ENCODE measurements around the gene ZSCAN1. TPM values are rescaled to one million over a fixed set of nuclear protein-coding genes. Genes with fewer than 3 reads are reported as not detected.

Gene ZSCAN1
- total RNA-seq, 2 experiments from 2014 or later, result not detected

DNA sequence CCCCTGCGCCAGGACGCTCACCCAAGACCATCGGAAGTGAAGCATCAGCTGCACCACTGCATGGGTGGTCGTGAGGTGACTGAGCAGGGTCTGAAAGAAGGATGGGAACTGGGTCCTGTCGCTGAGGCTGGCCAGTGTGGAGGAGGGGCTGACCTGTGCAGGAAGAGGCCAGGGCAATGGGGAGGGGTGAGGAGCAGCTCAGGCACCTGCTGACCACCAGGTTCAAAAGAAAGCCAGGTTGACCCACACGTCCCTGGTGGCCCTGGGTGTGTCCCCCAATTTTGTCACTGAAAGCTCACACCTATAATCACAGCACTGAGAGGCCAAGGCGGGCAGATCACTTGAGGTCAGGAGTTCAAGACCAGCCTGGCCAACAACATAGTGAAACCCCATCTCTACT, 13.7 kb upstream of the ZSCAN1 start:
- Mint-ChIP-seq H3K4me3 (no peak overlapping the region), H3K4me1 (peaks cover 3% of the 10 kb centered on the region), H3K27ac (no peak overlapping the region), H3K27me3 (no peaks in the 10 kb centered on the region), H3K9me3 (ENCODE audit: low read depth) (peaks cover 17% of the 10 kb centered on the region), H3K36me3 (peaks cover 3% of the 10 kb centered on the region)
- DNase-seq, result no peak
- ATAC-seq, result no peak
- CTCF ChIA-PET, result no interaction called here

DNA sequence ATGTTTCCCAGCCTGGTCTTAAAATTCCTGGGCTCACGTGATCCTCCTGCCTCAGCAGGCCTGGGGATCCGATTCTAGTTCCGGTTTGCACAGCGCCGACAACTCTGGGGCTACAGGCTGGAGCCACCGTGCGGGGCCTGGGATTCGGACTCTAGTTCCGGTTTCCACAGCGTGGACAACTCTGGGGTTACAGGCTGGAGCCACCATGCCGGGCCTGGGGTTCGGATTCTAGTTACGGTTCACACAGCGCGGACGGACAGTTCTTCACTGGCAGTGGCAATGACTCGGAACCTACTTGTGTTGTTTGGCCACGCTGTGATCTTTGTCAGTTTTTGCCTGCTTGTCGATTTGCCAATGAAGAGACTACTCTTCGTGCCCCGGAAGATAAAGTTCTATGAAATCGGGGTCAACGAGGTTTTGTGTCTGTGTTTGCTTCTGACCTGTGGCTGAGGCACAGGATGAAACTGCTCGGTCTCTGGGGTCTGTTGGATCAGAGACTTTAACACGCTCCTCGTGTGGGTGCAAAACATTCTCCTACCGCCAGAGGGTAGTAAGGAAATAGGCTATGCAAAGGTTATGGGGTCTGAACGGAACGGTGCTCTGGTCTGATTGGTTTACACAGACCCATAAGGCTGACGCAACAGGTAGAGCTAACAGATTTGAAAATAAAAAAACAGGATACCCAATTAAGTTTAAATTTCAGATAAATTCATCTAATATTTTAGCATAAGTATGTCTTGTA, 12.1 kb upstream of the ZSCAN1 start:
- Mint-ChIP-seq H3K4me1 (peaks cover 3% of the 10 kb centered on the region), H3K4me3 (no peak overlapping the region), H3K27me3 (no peaks in the 10 kb centered on the region), H3K27ac (no peak overlapping the region), H3K36me3 (peaks cover 3% of the 10 kb centered on the region), H3K9me3 (ENCODE audit: low read depth) (peaks cover 14% of the 10 kb centered on the region)
- peak; percentile 60 for DNase-seq
- ATAC-seq, result peak; percentile 68
- CTCF ChIA-PET, result no interaction called here

DNA sequence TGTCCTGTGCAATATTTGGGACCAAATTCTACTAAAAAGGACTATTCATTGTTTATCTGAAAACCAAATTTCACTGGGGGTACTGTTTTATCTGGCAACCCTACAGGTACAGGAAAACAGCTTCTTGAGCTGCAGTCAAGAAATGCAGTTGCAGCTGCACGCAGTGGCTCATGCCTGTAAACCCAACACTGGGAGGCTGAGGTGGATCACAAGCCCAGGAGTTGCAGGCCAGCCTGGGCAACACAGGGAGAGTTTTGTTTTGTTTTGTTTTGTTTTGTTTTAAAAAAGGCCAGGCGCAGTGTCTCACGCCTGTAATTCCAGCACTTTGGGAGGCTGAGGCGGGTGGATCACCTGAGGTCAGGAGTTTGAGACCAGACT, 11.6 kb upstream of the ZSCAN1 start:
- CTCF ChIA-PET, result no interaction called here
- H3K9me3 Mint-ChIP-seq (ENCODE audit: low read depth), result peaks cover 14% of the 10 kb centered on the region
- DNase-seq (no peak), ATAC-seq (no peak)
- no peak overlapping the region for H3K4me3 Mint-ChIP-seq
- peaks cover 3% of the 10 kb centered on the region for H3K36me3 Mint-ChIP-seq
- H3K4me1 Mint-ChIP-seq, result peaks cover 3% of the 10 kb centered on the region
- no peak overlapping the region for H3K27ac Mint-ChIP-seq
- no peaks in the 10 kb centered on the region for H3K27me3 Mint-ChIP-seq

DNA sequence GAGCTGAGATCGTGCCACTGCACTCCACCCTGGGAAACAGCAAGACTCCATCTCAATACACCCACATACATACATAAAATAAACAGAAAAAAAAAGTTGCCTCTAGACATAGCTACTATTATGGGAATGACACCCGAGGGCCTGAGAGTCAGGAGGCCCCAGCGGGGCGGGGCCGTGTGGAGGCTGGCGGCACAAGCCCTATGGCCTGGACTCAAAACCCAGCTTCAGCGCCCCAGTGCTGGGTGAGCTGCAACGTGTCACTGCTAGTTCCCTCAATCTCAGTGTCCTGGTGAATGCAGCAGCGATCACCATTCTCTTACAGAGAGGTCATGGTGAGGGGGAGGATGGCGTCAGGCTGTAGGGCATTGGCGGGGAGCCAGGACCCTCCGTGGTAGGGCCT, 9.2 kb upstream of the ZSCAN1 start:
- Mint-ChIP-seq H3K4me1 (peaks cover 3% of the 10 kb centered on the region), H3K9me3 (ENCODE audit: low read depth) (peaks cover 17% of the 10 kb centered on the region), H3K27me3 (no peaks in the 10 kb centered on the region), H3K4me3 (no peak overlapping the region), H3K36me3 (peaks cover 3% of the 10 kb centered on the region), H3K27ac (no peak overlapping the region)
- no peak for ATAC-seq
- CTCF ChIA-PET, result no interaction called here
- DNase-seq, result no peak

DNA sequence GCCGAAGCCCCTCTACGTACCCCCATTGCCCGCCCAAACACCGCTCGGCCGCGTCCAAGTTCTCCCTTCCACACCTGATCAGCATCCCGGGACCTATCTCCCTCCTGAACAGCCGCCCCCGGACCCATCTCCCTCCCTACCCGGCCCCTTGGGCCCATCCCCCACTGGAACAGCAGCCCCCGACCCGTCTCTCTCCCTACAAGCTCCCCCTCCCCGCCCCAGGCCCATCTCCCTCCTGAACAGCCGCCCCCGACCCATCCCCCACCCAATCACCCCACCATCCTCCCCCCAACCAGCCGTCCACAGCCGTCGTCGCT, 610 bp downstream of the ZSCAN1 start:
- no peak overlapping the region for H3K27ac Mint-ChIP-seq
- H3K4me1 Mint-ChIP-seq, result no peaks in the 10 kb centered on the region
- peaks cover 2% of the 10 kb centered on the region for H3K27me3 Mint-ChIP-seq
- peaks cover 24% of the 10 kb centered on the region for H3K9me3 Mint-ChIP-seq (ENCODE audit: low read depth)
- no peak for ATAC-seq
- CTCF ChIA-PET, result no interaction called here
- H3K36me3 Mint-ChIP-seq, result peaks cover 10% of the 10 kb centered on the region
- no peak overlapping the region for H3K4me3 Mint-ChIP-seq
- DNase-seq, result no peak

DNA sequence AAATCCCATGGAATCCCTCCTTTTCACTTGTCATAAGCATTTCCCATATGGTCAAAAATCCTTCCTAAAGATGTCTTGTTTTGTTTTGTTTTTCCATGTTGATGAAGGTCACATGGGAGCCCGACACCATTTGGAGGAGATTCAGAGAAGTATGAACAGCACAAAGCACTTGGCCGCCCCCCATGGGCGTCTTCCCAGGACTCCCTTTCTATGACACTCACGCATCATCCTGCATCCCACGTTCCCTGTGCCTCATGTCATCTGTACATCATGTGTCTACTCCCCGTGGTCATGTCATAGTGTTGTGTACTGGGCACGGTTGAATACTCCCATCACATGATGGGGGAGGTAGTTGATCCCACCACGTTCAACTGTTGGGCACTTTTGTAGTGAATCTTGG, 2.0 kb downstream of the ZSCAN1 start:
- ATAC-seq (no peak), DNase-seq (no peak)
- Mint-ChIP-seq H3K27me3 (peaks cover 2% of the 10 kb centered on the region), H3K9me3 (ENCODE audit: low read depth) (peaks cover 26% of the 10 kb centered on the region), H3K36me3 (peaks cover 9% of the 10 kb centered on the region), H3K27ac (no peak overlapping the region), H3K4me3 (no peak overlapping the region), H3K4me1 (no peaks in the 10 kb centered on the region)
- CTCF ChIA-PET, result no interaction called here

DNA sequence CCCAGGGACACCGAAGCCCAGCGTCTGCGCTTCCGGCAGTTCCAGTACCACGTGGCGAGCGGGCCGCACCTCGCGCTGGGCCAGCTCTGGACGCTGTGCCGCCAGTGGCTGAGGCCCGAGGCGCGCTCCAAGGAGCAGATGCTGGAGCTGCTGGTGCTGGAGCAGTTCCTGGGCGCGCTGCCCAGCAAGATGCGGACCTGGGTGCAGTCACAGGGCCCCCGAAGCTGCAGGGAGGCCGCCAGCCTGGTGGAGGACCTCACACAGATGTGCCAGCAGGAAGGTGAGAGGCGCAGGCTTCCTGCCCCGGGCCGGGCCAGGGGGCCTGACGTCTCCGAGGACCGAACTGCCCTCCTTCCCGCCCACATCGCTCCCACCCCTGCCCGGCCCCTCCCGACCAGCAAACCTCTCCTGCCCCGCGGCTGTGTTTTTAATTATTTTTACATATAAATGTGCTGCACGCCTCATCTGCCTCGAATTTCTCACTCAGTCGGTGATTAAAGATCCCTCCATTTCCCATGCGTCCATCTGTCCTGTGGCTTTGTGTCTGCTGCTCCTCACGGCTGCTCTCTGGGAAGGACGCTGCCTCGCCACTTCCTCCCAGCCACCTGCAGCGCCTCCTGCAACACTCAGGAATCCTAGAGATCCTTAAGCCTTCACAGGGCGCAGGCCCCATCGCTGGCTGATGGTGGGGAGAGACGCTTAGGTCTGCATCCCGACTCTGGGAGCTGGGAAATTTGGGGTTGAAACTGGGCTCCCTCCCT, 4.3 kb downstream of the ZSCAN1 start:
- CTCF ChIA-PET, result no interaction called here
- Mint-ChIP-seq H3K4me3 (no peak overlapping the region), H3K9me3 (ENCODE audit: low read depth) (peaks cover 28% of the 10 kb centered on the region)

DNA sequence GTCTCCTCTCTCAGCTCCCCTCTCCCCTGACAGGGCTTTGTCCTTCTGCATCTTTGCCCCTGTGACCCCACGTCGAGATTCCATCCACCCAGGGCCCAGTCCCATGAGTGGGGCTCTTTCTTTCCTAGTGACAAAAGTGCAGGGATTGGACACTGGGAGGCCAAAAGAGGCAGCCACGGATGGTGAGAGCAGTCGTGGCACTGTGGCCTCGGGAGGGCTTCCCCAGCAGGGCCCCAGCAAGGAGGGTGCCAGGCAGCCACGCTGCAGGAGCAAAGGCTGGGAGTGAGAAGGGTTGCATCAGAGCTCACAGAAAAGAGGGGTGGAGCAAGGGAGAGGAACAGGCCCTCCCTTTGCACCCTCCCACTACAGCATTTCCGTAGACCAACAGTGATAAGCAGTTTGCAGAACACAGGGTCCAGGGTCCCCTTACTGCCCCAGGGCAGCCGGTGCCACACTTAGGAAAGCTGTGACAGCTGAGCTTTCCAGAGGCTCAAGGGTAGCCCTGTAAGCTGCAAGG, 4.9 kb downstream of the ZSCAN1 start:
- Mint-ChIP-seq H3K4me1 (no peaks in the 10 kb centered on the region), H3K9me3 (ENCODE audit: low read depth) (peaks cover 33% of the 10 kb centered on the region)

More for the DNA sequence above, 4.3 kb downstream of the ZSCAN1 start:
- no peak for ATAC-seq
- DNase-seq, result no peak
- peaks cover 9% of the 10 kb centered on the region for H3K36me3 Mint-ChIP-seq
- no peak overlapping the region for H3K27ac Mint-ChIP-seq
- peaks cover 2% of the 10 kb centered on the region for H3K27me3 Mint-ChIP-seq
- H3K4me1 Mint-ChIP-seq, result no peaks in the 10 kb centered on the region

DNA sequence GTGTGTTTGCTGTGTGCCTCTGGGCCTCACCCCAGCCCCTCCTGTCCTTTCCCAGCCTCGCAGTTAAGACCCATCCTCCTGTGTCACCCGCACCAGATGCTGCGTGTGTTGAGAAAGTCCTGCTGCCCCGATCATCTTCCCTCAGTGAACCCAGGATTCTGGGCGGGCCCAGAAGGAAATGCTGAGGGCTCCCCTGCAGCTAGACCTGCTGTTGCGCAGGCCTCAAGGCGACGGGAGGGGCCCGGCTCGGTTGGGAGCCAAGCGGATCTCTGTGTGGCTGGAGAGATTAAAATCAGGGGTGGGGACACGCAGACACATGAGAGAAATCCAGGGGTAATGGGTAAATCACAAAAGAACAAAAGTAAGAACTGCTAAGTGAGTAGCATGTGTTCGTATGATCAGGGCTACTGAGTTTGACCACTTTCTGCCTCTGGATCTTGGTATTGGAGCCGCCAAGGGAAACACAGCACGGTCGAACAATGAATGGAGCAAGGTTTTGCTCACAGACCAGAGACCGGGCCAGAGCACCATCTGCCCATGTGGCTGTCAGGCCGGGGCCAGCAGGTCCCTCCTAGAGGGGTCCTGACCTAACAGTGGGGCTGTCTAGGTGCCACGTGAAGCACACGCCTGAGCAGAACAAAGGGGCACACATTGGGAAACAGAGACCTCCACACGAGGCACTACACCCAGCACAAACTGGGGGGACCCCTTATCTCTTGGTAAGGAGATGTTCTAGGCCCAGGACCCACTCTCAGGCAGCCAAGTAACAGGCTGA, 7.1 kb downstream of the ZSCAN1 start:
- Mint-ChIP-seq H3K9me3 (ENCODE audit: low read depth) (peaks cover 32% of the 10 kb centered on the region), H3K4me3 (no peak overlapping the region), H3K27me3 (no peaks in the 10 kb centered on the region), H3K36me3 (peaks cover 7% of the 10 kb centered on the region), H3K27ac (no peak overlapping the region), H3K4me1 (no peaks in the 10 kb centered on the region)
- ATAC-seq (no peak), DNase-seq (no peak)
- CTCF ChIA-PET, result no interaction called here

More for the DNA sequence above, 4.9 kb downstream of the ZSCAN1 start:
- DNase-seq, result no peak
- no peak for ATAC-seq
- Mint-ChIP-seq H3K27ac (no peak overlapping the region), H3K36me3 (peaks cover 10% of the 10 kb centered on the region), H3K27me3 (peaks cover 2% of the 10 kb centered on the region), H3K4me3 (no peak overlapping the region)
- CTCF ChIA-PET, result no interaction called here

DNA sequence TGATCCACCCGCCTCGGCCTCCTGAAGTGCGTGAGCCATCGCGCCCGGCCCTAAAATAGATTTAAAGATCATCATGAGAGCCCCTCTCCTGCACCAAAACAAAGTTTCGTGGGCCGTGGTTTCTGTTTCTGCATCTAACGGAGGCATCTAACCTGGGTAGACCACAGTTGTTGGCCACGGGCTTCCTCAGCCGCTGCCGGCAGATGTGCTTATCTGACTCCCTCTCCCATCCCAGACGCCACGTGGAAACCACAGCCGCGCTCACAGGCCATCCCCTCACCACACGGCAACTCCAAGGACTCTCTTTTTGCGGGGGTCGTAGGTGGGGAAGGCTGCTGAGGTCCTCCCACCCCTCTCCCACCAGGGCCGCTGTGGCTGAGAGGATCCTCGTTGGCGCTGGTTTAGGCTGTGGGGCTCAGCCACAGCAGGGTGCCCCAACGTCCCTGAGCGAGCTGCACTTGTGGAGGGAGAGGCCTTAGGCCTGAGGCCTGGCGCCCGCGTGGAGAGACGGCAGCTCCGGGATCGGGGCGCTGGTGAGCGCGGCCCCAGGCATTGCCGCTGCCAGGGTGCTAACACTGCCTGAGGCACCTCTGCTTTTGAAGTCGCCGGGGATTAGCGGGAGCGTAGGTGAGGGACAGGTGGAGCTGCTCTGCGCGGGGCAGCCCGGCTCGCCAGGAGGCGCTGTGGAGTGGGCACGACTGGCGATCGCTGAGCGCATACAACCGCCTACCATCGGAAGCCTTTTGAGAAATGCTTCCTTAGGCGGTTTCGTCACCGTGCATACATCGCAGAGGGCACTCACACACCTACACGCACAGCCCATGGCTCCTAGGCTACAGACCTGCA, 8.9 kb downstream of the ZSCAN1 start:
- DNase-seq, result no peak
- CTCF ChIA-PET, result no interaction called here
- peaks cover 4% of the 10 kb centered on the region for H3K36me3 Mint-ChIP-seq
- ATAC-seq, result no peak
- no peak overlapping the region for H3K27ac Mint-ChIP-seq
- H3K4me1 Mint-ChIP-seq, result no peaks in the 10 kb centered on the region
- H3K9me3 Mint-ChIP-seq (ENCODE audit: low read depth), result peaks cover 29% of the 10 kb centered on the region
- no peak overlapping the region for H3K4me3 Mint-ChIP-seq
- H3K27me3 Mint-ChIP-seq, result no peaks in the 10 kb centered on the region

DNA sequence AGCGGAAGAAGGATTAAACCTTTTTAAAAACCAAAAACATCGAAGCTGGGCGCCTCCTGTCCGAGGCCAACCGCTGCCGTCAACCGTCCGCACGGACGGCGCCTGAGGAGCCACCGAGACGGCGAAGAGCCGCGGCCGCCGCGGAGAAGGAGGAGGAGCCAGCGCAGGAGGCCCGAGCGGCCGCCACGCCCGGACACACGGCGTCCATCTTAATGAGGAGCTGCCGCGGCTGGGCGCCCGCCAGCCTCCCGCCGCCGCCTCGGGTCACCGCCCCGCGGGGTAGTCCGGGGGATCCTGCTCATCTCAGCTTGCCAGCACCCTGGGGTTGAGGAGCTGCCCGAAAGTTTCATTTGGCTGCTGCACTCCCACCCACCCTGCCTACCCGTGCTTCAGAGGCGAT, 10.6 kb downstream of the ZSCAN1 start:
- Mint-ChIP-seq H3K9me3 (ENCODE audit: low read depth) (peaks cover 33% of the 10 kb centered on the region), H3K27me3 (no peaks in the 10 kb centered on the region), H3K27ac (no peak overlapping the region), H3K4me1 (no peaks in the 10 kb centered on the region), H3K4me3 (no peak overlapping the region), H3K36me3 (peaks cover 4% of the 10 kb centered on the region)
- DNase-seq, result no peak
- no peak for ATAC-seq
- CTCF ChIA-PET, result no interaction called here

DNA sequence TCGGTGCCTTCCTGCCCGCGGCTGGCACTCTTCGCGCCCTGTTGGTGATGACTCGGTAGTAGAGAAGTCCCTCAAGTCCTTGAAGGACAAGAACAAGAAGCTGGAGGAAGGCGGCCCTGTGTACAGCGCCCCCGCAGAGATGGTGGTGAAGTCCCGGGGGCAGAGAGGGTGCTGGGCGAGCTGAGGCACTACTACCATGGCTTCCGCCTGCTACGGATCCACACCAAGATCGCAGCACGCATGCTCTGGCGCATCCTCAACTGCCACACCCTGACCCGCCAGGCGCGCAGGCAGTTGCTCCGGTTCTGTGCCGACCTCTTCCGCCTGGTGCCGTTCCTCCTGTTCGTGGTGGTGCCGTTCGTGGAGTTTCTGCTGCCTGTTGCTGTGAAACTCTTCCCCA, 11.1 kb downstream of the ZSCAN1 start:
- Mint-ChIP-seq H3K4me1 (no peaks in the 10 kb centered on the region), H3K4me3 (no peak overlapping the region), H3K27me3 (no peaks in the 10 kb centered on the region), H3K27ac (no peak overlapping the region), H3K9me3 (ENCODE audit: low read depth) (peaks cover 36% of the 10 kb centered on the region), H3K36me3 (peaks cover 4% of the 10 kb centered on the region)
- ATAC-seq, result no peak
- CTCF ChIA-PET, result no interaction called here
- DNase-seq, result no peak

DNA sequence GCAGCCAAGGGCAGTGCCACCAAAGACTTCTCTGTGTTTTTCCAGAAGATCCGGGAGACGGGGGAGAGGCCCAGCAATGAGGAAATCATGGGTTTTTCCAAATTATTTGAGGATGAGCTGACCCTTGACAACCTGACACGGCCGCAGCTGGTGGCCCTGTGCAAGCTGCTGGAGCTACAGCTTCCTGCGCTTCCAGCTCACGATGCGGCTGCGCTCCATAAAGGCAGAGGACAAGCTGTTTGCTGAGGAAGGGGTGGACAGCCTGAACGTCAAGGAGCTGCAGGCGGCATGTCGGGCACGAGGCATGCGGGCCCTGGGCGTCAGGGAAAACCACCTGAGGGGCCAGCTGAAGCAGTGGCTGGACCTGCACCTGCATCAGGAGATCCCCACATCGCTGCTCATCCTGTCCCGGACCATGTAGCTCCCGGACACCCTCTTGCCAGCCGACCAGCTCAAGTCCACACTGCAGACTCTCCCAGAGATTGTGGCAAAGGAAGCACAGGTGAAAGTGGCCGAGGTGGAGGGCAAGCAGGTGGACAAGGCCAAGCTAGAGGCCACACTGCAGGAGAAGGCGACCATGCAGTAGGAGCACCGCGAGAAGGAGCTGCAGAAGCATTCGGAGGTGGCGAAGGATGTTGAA, 11.7 kb downstream of the ZSCAN1 start:
- ATAC-seq (no peak), DNase-seq (no peak)
- H3K4me1 Mint-ChIP-seq, result no peaks in the 10 kb centered on the region
- no peaks in the 10 kb centered on the region for H3K27me3 Mint-ChIP-seq
- peaks cover 38% of the 10 kb centered on the region for H3K9me3 Mint-ChIP-seq (ENCODE audit: low read depth)
- no peak overlapping the region for H3K4me3 Mint-ChIP-seq
- peaks cover 4% of the 10 kb centered on the region for H3K36me3 Mint-ChIP-seq
- no peak overlapping the region for H3K27ac Mint-ChIP-seq
- CTCF ChIA-PET, result no interaction called here
